HG03457 (cell line): ENCODE measurements around the gene FGGY.

Experiments used
- ATAC-seq: cut with Tn5 transposase; IDR thresholded peaks from one replicate; pipeline ENCODE4 v1.9.1; 2021; ENCODE audit warnings: moderate number of reproducible peaks; ENCODE audit not compliant: unreplicated experiment

Gene FGGY

DNA sequence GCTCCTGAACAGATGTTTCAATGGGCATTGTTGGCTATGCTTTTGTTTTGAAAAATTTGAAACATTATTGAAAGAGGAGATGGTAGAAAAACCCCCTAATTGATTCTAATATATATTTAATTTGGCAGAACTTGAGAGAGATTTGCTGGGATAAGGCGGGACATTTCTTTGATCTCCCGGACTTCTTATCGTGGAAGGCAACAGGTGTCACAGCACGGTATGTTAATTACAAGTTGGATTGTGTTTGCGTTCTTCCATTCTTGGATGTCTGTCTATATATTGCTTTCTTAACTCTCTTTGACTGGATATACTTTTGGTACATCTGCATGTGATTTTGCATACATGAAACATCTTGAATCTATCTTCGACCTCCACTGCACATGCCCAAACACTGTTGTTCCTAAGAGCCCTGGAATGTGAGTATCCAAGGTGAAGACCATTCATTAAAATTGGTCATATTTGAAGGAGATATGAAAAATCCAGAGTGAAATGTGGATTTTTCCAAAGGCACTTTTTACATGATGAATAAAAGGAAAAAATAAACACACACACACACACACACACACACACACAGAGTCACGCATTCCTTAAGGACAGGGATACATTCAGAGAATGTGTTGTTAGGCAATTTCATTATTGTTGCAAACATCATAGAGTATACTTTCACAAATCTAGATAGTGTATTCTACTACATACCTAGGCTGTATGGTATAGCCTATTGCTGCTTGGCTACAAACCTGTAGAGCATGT, 81.9 kb downstream of the FGGY start:
- no peak for ATAC-seq

DNA sequence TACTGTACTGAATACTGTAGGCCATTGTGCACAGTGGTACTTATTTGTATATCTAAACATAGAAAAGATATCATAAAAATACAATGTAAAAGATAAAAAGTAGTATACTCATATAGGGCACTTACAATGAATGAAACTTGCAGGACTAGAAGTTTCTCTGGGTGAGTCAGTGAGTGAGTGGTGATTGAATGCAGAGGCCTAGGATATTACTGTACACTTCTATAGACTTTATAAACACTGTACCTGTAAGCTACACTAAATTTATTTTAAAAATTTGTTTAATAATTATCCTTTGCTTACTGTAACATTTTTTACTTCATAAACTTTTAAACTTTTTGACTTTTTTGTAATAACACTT, 82.5 kb downstream of the FGGY start:
- no peak for ATAC-seq

- no peak for ATAC-seq
These were observed 87.1 kb downstream of the FGGY start for GRCh38 chr1:59383963-59384362.

- no peak for ATAC-seq
These were observed 87.5 kb downstream of the FGGY start for GRCh38 chr1:59384443-59384842.

DNA sequence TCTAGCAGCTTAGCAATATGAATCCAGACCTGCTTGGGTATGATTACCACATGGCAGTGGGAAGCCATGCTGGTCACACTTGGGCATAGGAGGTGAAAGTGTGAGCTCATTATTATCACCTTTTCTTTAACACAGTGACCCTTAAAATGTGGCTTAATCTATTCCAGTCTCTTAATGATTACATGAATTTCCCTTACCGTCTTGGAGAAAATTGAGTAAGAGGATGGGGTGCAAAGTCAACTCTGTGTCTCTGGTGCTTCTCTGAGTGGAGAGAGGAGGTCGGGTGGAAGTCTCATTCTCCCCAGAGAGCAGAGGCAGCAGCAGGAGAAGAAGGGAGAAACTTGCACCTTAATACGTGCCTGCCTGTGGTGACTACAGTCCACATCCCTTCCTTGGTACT, 91.3 kb downstream of the FGGY start:
- ATAC-seq: no peak

DNA sequence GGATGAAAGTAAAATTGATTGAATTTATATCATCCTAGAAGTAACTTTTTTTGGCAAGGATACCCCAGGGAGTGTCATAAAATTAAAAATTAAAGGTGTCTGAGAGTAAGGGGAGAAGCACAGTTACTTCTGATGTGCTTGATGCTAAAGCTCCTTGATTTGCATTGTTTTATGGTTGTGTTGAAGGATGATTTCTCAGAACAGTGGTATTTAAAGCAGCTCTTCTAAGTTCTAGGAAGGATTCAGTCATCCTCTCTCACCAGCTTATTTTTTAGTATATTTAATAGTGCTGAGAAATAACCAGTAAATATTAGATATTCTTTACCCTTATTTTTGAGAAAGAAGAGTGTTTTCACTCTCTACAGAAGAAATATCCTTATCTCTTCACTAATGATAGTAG, 93.0 kb downstream of the FGGY start:
- ATAC-seq: no peak

GRCh38 chr1:59390307-59390706, 93.4 kb downstream of the FGGY start:
- ATAC-seq: no peak

DNA sequence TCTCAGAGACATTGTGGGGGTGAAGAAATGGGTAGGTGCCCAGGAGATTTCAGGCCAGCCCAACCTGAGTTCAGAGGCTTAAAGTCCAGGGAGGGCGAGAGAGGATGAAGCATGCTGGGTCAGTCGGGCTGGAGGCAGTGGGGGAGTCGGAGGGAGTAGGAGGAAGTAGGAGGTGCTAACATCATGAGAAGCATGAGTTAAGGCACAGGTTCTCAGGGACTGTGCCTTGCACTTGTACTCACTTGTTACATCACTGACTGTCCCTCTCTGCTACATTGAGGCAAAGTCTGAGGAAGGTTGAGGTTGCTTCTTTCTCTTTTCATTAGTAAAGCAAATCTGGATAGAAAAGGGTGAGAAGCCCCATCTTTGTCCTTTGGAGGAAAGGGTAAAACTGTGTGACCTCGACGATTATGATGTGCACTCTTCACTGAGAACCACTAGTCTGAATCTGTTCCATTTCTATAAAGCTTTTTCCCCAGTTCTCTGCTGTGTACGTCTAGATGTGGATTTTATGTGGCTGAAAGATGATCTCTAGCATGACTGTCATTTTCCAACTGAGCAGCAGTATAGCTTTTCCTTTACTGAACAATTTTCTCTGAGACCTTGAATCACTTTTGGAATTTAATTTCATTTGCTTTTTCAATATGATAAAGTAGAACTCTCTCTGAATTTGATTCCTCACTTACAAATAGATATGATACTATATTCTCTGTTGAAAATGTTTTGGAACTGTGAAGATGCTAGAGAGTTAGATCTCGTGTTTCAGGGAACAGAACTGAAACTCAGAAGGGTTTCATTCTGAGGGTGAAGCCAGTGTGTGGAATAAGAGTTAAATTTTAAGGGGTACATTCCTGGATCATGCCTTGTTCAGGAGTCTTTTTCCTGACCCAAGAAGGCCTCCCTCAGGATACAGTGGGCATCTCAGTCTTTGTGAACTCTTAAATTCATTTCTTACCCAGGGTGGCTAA, 94.6 kb downstream of the FGGY start:
- no peak for ATAC-seq

GRCh38 chr1:59393211-59394180, 96.6 kb downstream of the FGGY start:
- ATAC-seq: no peak

GRCh38 chr1:59394706-59395425, 98.0 kb downstream of the FGGY start:
- no peak for ATAC-seq

DNA sequence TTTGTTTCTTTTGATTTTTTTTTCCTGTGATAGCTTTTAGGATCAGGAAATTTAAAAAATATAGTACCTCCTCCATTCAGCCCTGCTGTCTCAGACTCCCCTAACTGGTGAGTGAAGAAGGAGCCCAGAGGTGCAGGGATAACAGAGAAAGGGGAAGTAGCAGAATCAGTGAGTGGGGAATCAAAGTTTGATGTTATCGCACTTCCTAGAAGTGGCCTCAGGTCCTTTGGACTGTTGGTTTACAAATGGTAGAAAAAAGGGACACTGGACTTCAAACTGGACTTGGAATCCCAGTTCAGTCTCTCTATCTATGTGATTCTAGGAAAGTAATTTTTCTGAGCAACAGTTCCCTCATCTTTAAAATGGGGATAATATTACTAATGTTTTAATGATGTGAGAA, 99.5 kb downstream of the FGGY start:
- no peak for ATAC-seq

GRCh38 chr1:59397139-59397858, 100.4 kb downstream of the FGGY start:
- no peak for ATAC-seq

- no peak for ATAC-seq
These were observed 102.7 kb downstream of the FGGY start for GRCh38 chr1:59399642-59400041.

- no peak for ATAC-seq
These were observed 104.7 kb downstream of the FGGY start for GRCh38 chr1:59401581-59401980.

- no peak for ATAC-seq
These were observed 107.9 kb downstream of the FGGY start for GRCh38 chr1:59404796-59405195.

- ATAC-seq: no peak
These were observed 109.7 kb downstream of the FGGY start for GRCh38 chr1:59406437-59407164.

DNA sequence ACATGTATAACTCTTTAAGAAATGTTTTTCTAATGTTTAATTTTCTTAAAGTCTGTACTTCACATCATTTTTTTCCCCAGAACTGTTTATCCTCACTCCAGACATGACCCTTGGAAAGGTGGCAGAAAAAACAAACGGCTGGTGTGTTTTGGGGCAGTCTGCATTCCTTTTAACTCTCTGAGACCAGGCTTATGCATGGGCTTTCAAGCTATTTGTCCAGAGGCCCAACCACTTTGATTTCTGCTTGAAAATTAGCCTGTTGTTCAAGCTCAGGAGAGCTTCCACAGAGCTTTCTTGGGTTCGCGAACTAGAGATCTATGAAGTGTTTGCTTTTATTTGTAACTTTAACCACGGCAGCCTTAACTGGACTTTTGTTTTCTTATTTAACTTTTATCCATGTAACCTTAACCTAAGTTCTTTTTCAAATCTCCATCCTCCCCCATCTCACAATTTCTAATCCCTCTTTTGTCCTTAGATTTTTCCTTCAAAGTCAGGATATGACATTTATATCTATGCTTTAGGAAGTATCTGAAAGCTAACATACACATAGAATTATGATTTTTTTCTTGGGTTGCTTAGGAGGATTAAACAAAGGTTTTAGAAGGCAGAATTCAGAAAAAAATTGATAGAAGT, 111.8 kb downstream of the FGGY start:
- ATAC-seq: no peak

GRCh38 chr1:59409549-59409948, 112.7 kb downstream of the FGGY start:
- ATAC-seq: no peak

GRCh38 chr1:59409986-59410385, 113.1 kb downstream of the FGGY start:
- ATAC-seq: no peak
